DMS 273 treated with DMSO at 0.1 percent for 48 hours (cell line): ENCODE data around the gene TRAPPC10.
"Not testable (repeated sequence)": the region's sequence is repeated elsewhere in the genome, so short reads cannot be mapped to it uniquely, and the experiment has no call there.

ENCODE experiments used
- DNase-seq: peaks from one replicate; lab custom pipeline; 2025; lab: John Stamatoyannopoulos, UW

Gene TRAPPC10

DNA sequence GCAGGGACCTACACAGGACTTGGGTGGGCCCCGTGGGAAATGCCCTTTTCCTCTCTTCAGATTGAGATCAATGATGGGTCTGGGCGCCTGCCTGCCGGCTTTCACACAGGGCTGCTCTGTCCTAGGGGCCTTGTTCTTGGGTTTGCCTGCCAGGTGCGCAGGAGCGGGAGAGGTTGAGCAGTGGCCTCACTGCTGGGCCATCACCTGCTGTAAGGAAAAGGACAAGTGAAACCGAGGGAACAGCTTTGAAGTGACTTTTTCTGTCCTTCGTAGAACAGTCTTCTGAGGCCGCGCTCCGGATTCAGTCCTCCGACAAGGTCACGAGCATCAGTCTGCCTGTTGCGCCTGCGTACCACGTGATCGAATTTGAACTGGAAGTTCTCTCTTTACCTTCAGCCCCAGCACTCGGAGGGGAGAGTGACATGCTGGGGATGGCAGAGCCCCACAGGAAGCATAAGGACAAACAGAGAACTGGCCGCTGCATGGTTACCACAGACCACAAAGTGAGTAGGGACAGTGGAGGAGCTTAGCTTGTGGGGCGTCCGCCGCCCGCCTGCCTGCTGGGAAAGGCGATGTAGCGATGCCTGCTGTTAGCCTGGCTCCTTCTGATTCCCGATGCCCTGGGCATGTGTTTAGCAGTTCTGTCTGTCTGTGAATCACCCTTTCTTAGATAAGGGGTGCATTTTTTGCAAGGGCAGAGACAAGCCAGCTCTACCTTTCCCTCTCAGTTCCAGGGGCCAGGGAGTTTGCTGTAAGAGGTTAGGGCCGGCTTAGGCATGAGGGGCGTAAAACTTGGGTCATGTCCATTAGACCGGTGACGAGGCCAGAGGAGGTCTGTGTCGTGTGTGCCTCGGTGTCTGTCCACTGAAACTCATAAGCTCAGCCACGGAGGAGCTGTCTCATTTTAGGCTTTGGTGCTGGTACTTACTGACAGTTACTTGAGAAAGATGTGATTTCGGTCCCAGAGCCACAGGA is 75.6 kb downstream of the TRAPPC10 start:
- DNase-seq, result no peak

DNA sequence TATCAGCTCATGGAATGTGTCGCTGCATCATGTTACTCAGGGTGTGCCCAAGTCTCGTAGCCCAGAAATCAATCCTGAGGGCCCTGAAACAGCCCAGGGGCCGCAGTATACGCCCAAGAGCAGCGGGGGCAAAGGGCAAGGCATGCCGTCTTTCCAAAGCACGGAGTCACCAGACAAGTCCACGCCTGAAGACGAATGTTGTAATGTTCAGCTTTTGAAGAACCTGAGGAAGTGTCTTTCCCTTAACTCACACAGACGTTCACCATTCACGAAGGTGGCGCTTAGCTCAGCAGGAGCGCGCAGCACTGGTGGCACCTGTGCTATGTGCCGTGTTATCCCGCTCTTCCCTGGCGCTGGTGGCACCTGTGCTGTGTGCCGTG is 76.3 kb downstream of the TRAPPC10 start:
- DNase-seq, result no peak

DNA sequence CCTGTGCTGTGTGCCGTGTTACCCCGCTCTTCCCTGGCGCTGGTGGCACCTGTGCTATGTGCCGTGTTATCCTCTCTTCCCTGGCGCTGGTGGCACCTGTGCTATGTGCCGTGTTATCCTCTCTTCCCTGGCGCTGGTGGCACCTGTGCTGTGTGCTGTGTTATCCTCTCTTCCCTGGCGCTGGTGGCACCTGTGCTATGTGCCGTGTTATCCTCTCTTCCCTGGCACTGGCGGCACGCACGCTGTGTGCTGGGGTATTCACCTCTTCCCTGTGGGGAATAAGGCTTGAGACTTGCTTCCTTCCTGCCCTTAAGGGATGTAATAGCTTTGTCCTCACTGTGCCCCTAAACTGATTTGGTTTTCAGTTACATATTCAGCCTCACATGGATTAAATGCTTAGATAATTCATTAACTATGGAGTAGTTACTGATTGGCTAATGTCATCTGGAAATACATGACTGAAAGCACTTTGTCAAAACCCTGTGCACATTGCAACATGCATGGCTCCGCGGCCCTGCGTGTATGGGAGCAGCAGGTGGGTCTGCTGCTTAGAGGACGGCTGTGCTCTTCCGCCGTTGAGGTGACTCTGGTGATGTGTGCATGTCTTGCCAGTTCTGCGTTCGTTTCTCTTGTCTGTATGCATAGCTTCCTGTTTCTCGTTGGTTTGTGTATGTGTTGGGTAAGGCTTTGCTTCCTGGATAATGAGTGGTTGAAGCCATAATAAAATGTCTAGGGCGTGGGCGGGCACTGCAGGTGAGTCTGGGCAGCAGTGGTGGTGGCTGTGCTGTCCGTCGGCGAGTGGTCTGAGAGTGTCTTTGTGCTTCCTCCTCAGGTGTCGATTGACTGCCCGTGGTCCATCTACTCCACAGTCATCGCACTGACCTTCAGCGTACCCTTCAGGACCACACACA is 77.1 kb downstream of the TRAPPC10 start:
- no peak for DNase-seq

DNA sequence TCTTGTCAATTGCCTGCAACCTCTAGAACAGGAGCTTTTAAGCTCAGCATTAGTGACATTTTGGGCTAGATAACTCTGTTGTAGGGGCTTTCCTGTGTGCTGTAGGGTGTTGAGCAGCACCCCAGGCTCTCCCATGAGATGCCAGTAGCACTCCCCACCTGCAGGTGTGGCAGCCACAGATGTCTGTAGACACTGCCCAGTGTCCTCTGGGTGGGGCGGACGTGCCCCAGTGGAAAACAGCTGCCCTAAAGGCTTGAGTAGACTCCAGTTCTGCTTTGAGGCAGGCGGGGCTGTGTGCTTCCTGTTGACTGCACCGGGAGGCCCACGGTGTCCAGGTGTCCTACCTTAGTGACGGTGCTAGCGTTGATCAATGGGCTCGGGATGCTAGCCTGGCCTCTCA is 78.2 kb downstream of the TRAPPC10 start:
- DNase-seq, result no peak

DNA sequence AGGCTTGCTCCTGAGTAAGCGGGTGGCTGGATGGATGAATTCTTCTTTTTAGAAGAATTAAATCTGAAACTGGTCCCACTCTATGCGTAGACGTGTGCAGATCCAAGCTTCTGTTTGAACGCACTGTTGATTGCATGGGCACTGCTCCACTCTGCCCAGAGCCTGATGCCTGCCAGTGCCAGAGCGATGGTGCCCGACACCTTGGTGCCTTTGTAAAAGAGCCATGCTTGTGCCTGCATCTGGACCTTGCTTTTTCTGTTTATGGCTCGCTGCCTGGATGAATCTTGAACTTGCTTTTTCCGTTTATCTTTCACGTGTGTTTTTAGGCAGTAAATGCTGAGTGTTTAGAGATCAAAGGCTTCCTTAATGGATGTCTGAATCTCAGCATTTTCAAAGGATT is 80.1 kb downstream of the TRAPPC10 start:
- DNase-seq, result no peak

DNA sequence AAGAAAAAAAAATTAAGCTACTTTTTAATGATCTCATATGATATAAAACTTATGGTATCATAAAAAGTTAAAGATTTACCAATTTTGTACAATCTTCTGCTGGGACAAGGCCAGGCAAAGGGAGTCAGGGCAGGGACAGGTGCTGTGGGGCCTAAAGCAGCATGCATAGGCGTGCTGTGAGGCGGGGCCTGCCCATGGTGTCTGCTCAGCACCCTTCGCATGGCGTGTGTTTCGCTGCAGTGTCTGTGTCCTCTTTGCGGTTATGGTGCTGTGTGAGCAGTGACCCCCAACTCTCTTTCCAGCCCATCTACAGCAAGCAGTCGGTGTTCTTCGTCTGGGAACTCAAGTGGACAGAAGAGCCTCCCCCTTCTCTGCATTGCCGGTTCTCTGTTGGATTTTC is 81.7 kb downstream of the TRAPPC10 start:
- no peak for DNase-seq

DNA sequence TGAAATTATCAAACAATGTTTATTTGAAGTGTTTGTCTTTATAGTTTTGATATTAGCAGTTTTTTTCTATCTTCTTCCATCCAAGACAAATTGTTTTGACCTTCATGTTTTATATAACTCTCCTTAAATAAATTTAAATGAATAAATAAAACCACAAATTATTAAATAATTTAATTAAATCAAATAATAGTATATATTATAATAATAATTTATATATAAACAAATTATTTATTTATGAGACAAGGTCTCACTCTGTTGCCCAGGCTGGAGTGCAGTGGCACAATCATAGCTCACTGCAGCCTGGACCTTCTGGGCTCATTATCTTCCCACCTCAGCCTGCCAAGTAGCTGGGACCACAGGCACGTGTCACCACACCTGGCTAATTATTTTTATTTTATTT is 82.7 kb downstream of the TRAPPC10 start:
- no peak for DNase-seq

DNA sequence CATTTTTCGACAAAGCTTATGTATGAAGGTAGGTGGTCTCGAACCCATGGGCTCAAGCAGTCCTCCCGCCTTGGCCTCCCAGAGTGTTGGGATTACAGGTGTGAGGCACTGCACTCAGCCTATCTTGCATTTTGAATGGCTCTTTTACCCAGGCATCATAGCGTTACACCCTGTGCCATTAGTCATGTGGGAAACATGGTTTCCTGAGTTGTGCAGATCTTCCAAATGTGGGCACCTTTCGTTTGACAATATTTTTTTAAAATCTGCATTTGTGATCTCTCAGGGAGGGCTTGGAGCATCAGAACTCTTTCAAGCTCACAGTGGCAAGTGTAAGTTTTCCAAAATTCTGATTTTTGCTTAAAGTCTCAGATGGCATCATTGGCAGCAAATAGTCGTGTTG is 86.4 kb downstream of the TRAPPC10 start:
- not testable (repeated sequence) for DNase-seq

DNA sequence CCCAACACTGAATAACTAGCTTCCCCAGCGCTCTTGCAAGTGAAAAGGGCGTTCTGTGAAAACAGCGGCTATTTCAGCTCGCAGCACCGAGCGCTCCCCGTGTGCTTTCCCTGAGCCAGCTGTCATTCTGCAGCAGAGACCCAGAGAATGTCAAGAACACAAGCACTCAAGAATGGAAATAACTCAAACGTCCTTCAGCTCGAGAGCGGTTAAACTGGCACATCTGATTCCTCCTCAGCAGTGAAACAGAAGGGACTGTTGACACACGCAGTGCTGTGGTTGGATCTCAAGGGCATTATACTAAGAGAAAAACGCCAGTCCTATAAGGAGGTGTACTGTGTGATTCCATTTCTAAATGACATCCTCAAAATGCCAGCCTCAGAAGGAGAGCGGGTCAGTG is 86.9 kb downstream of the TRAPPC10 start:
- not testable (repeated sequence) for DNase-seq

DNA sequence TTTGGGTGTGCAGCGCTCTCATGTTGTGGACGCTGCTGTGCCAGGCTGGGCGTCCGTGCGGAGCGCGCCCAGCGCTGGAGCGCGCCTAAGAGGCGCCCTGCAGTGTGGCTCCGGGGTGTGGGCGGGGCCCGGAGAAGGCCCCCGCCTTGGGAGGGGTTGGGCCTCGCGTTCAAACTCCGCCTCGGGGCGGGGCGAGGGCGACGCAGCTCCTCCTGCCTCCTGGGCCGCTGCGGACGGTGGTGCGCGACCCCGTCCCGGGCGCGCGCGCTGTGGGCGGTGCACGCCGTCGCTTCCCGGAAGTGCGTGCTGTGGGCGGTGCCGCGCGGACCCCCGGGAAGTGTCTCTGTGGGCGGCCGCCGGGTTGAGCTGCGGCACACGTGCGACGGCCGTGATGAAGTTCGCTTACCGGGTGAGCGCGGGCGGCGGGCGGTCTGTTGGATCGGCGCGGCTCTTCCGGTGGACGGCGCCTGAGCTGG is 95.0 kb downstream of the TRAPPC10 start, which contains the start of gene PWP2:
PWP2 (plus strand) TSS at position 374 of the 476 bp plus-strand sequence; CDS start at position 392, 18 bp downstream.
- DNase-seq, result not testable (repeated sequence)

DNA sequence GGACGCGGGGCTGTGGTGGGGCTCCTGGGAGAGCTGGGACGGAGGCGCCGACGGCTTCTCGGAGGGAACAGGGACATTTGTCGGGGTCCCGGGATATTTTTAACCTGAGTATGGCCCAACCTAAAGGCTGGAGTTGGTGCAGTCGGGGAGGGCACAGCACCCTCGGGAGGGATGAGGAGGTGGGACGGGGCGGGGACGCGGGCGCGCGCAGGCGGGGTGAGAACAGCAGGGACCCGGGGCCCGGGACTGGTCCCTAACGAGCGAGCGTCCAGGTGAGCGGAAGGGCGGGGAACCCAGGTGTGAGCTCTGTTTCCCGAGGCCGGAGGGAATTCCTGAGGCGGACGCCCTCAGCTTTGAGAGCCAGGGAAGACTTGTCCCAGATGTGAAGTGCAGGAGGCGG is 95.5 kb downstream of the TRAPPC10 start:
- not testable (repeated sequence) for DNase-seq

DNA sequence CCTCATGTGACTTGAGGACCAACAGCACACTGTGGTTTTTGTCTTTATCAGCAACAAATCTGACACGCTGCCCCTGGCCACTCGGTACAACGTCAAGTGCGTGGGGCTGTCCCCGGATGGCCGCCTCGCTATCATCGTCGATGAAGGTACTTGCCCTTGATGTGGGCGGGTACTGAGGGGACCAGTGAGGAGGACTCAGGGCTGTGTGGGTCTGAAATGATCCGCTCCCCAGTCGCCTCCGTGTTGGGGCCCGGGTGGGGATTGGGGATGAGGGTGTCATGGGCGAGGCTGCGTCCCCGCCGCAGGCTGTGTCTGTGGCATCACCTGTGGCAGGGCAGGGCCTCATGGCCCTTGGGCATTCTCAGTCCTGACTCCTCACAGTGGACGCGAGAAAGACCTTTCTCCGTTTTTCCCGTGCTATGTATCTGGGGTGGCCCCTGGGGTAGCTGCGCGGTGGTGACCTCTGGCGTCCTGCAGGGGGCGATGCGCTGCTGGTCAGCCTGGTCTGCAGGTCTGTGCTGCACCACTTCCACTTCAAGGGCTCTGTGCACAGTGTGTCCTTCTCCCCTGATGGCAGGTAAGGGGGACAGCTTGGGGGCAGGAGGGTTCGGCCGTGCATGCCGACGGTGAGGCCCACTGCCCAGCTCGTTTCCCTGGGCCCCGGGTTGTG is 101.7 kb downstream of the TRAPPC10 start:
- DNase-seq, result not testable (repeated sequence)

DNA sequence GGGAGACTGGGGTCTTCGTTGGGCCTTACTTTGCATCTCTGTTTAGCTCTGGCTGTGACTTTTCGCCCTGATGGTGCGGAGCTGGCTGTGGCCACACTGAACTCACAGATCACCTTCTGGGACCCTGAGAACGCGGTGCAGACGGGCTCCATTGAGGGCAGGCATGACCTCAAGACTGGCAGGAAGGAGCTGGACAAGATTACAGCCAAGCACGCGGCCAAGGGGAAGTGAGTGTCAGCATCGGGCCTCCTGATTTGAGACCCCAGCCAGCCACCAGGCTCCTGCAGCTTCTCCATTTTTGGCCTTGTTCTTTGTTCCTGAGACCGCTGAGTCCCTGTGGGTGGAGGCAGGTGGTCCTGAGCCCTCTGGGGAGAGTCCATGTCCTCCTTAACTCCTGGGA is 110.0 kb downstream of the TRAPPC10 start:
- not testable (repeated sequence) for DNase-seq

DNA sequence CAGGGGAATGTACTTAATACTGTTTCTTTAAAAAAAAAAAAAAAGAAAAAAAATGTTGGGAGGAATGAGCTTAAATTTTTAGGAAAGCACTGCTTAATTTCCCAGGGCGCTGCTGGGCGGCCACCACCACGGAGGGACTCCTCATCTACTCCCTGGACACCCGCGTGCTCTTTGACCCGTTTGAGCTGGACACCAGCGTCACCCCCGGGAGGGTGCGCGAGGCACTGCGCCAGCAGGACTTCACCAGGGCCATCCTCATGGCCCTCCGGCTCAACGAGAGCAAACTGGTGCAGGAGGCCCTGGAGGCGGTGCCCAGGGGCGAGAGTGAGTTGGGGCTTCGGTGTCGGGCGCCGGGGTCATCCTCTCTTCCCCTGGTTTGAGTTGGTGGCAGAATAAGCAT is 115.7 kb downstream of the TRAPPC10 start:
- not testable (repeated sequence) for DNase-seq

DNA sequence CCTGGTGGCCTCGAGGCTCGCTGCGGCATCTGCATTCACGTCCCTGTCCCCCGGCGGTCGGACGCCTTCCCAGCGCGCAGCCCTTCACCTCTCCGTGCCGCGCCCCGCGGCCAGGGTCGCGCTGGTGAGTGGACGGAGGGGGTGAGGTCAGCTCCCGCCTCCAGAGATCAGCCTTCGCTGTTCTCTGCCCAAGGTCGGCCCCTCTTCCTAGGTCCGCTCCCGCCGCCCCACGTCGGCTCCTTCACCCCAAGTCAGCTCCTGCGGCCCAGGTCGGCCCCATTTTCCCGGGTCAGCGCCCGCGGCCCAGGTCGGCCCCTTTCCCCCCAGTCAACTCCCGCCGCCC is 121.6 kb downstream of the TRAPPC10 start:
- DNase-seq, result not testable (repeated sequence)

DNA sequence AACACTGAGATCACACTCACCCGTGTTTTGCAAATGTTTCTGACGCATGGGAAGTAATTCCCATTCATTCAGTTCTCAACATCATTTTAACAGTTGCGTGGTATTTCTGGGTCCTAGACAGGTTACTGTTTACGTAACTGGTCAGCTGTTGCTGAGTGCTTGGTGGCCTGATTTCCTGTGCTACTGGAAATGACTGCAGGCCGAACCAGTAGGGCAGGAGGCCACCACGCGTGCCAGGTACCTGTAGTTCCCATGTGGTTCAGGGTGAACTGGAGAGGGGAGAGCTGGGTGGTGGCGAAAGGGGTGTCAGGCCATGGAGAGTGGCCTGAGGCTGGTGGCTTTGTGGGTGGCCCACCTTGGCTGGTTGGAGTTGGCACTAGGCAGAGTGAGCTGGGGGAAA is 122.6 kb downstream of the TRAPPC10 start:
- not testable (repeated sequence) for DNase-seq

DNA sequence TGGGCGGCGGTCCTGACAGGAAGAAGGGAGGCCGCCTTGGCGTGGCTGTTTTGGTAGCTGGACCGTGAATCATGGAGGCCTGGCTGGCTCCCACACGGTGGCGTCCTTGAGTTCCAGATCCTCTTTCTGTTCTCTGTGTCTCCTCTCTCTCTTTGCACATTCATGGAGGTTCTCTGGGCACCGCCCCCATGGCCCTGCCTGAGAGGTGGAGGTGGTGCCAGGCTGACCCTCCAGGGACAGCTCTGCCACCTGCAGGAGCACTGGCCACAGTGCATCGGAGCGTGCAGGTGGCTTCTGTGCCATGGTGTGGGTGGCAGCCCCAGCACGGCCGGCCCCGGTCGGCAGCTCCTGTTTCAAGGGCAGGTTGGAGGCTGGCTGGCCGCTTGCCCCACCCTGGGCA is 125.9 kb downstream of the TRAPPC10 start:
- not testable (repeated sequence) for DNase-seq

DNA sequence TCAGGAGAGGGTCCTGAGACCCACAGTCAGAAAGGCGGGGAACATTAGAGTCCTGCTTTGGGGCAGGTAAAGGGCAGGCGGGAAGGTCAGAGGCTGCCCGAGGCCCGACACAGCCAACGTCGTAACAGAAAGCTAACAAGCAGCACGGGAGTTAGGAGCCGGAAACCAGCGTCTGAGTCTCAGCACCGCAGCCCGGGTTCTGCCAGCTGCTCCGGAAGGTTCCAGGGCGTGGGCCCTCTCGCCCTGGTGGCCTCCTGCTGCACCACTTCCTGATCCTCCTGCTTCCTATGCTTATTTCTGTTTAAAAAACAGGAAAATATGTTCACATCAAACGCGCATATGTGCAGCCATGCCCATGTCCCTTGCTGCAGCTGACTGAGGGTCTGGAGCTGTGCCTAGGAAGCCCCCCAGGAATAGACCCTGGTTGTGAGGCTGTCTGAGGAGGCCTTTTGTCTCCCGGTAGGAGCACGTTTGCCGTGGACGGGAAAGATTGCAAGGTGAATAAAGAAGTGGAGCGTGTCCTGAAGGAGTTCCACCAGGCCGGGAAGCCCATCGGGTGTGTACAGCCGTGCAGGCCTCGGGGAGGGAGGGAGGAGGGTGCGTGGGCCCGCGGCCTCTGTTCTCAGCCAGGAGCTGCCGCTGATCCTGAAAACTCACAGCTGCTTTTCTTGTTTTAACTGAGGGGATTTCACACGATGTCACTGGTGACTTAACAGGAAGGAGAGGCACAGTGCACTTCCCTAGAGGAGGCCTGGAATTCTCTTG is 127.9 kb downstream of the TRAPPC10 start:
- not testable (repeated sequence) for DNase-seq

DNA sequence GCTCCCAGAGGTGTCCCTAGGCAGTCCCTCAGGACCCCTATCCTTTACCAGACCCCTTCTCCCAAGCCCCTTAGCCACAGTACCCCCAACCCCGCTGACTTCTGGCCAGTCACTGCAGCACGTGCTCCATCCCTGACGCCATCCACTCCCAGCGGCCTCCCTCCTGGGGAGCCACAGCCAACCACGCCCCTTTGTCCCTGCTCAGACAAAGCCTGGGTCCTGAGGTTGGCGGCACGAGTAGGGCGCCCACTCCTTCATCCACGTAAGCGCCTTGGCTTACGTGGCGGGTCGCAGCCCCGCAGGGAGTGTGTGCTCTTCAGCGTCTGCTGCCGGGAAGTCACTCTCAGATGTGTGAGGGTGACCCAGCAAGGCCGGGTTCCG is 128.4 kb downstream of the TRAPPC10 start:
- DNase-seq, result not testable (repeated sequence)

DNA sequence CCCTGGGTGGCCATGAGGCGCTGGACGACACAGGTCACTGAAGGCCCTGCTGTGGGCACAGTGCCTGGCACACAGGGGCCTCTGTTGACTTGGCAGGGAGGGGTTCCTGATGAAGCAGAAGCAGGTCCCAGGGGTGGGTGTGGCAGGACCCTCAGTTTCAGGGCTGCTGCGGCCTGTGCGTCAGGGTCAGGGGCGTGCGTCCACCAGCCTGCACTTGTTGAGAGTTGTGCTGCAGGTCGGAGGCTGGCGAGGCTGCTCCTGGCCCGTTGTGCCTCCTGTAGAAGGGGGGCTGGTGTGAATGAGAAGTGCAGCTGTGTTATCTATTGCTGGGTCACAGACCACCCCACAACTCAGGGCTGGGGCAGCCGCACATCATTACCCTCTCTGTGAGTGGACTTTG is 130.4 kb downstream of the TRAPPC10 start:
- DNase-seq, result not testable (repeated sequence)

DNA sequence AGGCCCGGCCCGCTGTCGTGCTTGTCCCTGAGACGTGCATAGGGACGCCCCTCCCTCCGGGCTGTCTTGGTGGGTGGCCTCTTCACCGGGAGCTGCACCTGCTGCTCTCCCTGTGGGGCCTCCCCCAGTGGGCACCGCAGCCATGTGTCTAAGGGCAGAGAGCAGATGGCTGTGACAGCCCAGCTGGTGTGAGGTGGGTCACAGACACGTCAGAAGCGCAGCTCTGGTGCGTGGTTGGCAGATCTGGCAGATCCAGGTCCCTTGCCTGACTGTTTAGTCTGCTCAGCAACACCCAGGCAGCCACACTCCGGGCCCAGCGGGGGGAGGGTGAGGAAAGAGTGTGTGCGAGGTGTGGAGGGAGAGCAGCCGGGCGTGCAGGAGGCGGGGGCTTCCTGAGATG is 131.3 kb downstream of the TRAPPC10 start:
- DNase-seq, result not testable (repeated sequence)
